Lower lobe of right lung (tissue), 2 donors: Measurements from ENCODE around the gene GRK7. TPM values are rescaled to one million over a fixed set of nuclear protein-coding genes. Genes with fewer than 3 reads are reported as not detected.

Source experiments
- ATAC-seq, 2 donors: fragments of 200-7000 bp; cut with Tn5 transposase; one replicate each; pipeline ENCODE4 v1.9.1; 2020 to 2022; ENCODE audit warnings: mild to moderate bottlenecking in 2 of 2, moderate library complexity in 2 of 2
- DNase-seq: peaks from one replicate; pipeline ENCODE4 v3.0.0-alpha.2; 2020
- H3K27ac ChIP-seq: fragments of 200-600 bp; one replicate; pipeline ENCODE4 v1.8.0; 2022
- H3K27me3 ChIP-seq: fragments of 200-600 bp; one replicate; pipeline ENCODE4 v1.8.0; 2022; ENCODE audit warnings: low read depth
- H3K36me3 ChIP-seq: fragments of 200-600 bp; one replicate; pipeline ENCODE4 v1.8.0; 2022; ENCODE audit warnings: mild to moderate bottlenecking
- H3K4me1 ChIP-seq: fragments of 200-600 bp; one replicate; pipeline ENCODE4 v1.8.0; 2022
- H3K4me3 ChIP-seq: fragments of 200-600 bp; one replicate; pipeline ENCODE4 v1.8.0; 2022; ENCODE audit warnings: mild to moderate bottlenecking
- H3K9me3 ChIP-seq: fragments of 200-600 bp; one replicate; pipeline ENCODE4 v1.8.0; 2022
- CTCF ChIP-seq: fragments of 200-600 bp; IDR thresholded peaks from one replicate; pipeline ENCODE4 v1.8.0; 2022; ENCODE audit warnings: antibody characterized with exemption, mild to moderate bottlenecking
- intact Hi-C: fragments of 100-400 bp; cut with DNase I; formaldehyde crosslinking; loops from one replicate; pipeline ENCODE4 v1.11.0; 2022
- total RNA-seq: library from RNA; stranded (reverse); fragmentation: NEBNext Ultra II Directional; extraction: Animal tissue kit (Norgen Biotek cat#: 25700); gene quantifications from one replicate; pipeline ENCODE4 v1.2.1, GENCODE V29; 2021
- donor health status: DM: no; HTN: yes; CAD: no; lungs with severe emphysema.

Gene GRK7
- total RNA-seq, 1 donor from 2014 or later = not detected

GRCh38 chr3:141789281-141789680 is 26.1 kb downstream of the GRK7 start:
- TF ChIP-seq CTCF = no peak
- no peaks in the 10 kb centered on the region for H3K27me3 ChIP-seq
- H3K9me3 ChIP-seq = no peaks in the 10 kb centered on the region
- no peak for ATAC-seq
- no peaks in the 10 kb centered on the region for H3K4me1 ChIP-seq
- no peaks in the 10 kb centered on the region for H3K36me3 ChIP-seq
- intact Hi-C loops = no loop called here
- no peak overlapping the region for H3K27ac ChIP-seq
- no peak overlapping the region for H3K4me3 ChIP-seq
- DNase-seq = no peak

- Histone ChIP-seq H3K36me3 (no peaks in the 10 kb centered on the region), H3K4me1 (peaks cover 4% of the 10 kb centered on the region), H3K27ac (no peak overlapping the region), H3K27me3 (no peaks in the 10 kb centered on the region), H3K9me3 (no peaks in the 10 kb centered on the region), H3K4me3 (no peak overlapping the region)
- DNase-seq = no peak
- intact Hi-C loops = no loop called here
- no peak for ATAC-seq
- TF ChIP-seq CTCF = no peak
Observed at GRCh38 chr3:141790171-141790570, 27.0 kb downstream of the GRK7 start.

- Histone ChIP-seq H3K27ac (no peak overlapping the region), H3K4me3 (no peak overlapping the region), H3K4me1 (peaks cover 24% of the 10 kb centered on the region), H3K9me3 (no peaks in the 10 kb centered on the region), H3K27me3 (no peaks in the 10 kb centered on the region), H3K36me3 (no peaks in the 10 kb centered on the region)
- intact Hi-C loops = no loop called here
- TF ChIP-seq CTCF = no peak
- DNase-seq = no peak
- ATAC-seq = no peak
Observed at GRCh38 chr3:141792495-141792894, 29.3 kb downstream of the GRK7 start.

- no peak for ATAC-seq
- no peak for TF ChIP-seq CTCF
- intact Hi-C loops = no loop called here
Observed at GRCh38 chr3:141793476-141794260, 30.5 kb downstream of the GRK7 start.

GRCh38 chr3:141795276-141795675 is 32.1 kb downstream of the GRK7 start:
- TF ChIP-seq CTCF = no peak
- no peaks in the 10 kb centered on the region for H3K9me3 ChIP-seq
- no peak for DNase-seq
- no peak overlapping the region for H3K4me3 ChIP-seq
- no peaks in the 10 kb centered on the region for H3K27me3 ChIP-seq
- H3K27ac ChIP-seq = peak overlapping the region; percentile 87
- no peaks in the 10 kb centered on the region for H3K36me3 ChIP-seq
- ATAC-seq = no peak
- intact Hi-C loops = loop anchor here (5.0 kb wide), 1 partner anchor 128 kb away; no protein-coding TSS in a partner anchor
- peaks cover 37% of the 10 kb centered on the region for H3K4me1 ChIP-seq

More at GRCh38 chr3:141793476-141794260, 30.5 kb downstream of the GRK7 start:
- Histone ChIP-seq H3K9me3 (no peaks in the 10 kb centered on the region), H3K27me3 (no peaks in the 10 kb centered on the region), H3K4me1 (peaks cover 33% of the 10 kb centered on the region), H3K4me3 (no peak overlapping the region), H3K27ac (no peak overlapping the region), H3K36me3 (no peaks in the 10 kb centered on the region)
- no peak for DNase-seq
